Parathyroid adenoma (tissue), 2 donors: ENCODE data around the gene ZMYND11.

Source experiments
- H2AFZ ChIP-seq: fragments of 300-600 bp; sonication (generic); one replicate; pipeline ENCODE4 v1.7.0; 2017; ENCODE audit warnings: antibody characterized with exemption, mild to moderate bottlenecking
- H3K27ac ChIP-seq: fragments of 300-600 bp; sonication (generic); one replicate; pipeline ENCODE4 v1.7.0; 2017
- H3K27me3 ChIP-seq: fragments of 300-600 bp; sonication (generic); one replicate; pipeline ENCODE4 v1.7.0; 2017; ENCODE audit warnings: low read length; ENCODE audit not compliant: control insufficient read depth, insufficient read depth
- H3K36me3 ChIP-seq: fragments of 300-600 bp; sonication (generic); one replicate; pipeline ENCODE4 v1.7.0; 2017; ENCODE audit warnings: low read length; ENCODE audit not compliant: control insufficient read depth, insufficient read depth
- H3K4me1 ChIP-seq: fragments of 300-600 bp; sonication (generic); one replicate; pipeline ENCODE4 v1.7.0; 2017; ENCODE audit warnings: control low read depth
- H3K4me2 ChIP-seq: fragments of 300-600 bp; sonication (generic); one replicate; pipeline ENCODE4 v1.7.0; 2017; ENCODE audit warnings: low read length
- H3K4me3 ChIP-seq: fragments of 300-600 bp; sonication (generic); one replicate; pipeline ENCODE4 v1.7.0; 2017; ENCODE audit warnings: low read depth, low read length
- H3K79me2 ChIP-seq: fragments of 300-600 bp; sonication (generic); one replicate; pipeline ENCODE4 v1.7.0; 2017; ENCODE audit warnings: control low read depth
- H3K9ac ChIP-seq: fragments of 300-600 bp; sonication (generic); one replicate; pipeline ENCODE4 v1.7.0; 2017; ENCODE audit warnings: mild to moderate bottlenecking
- H3K9me3 ChIP-seq: fragments of 300-600 bp; sonication (generic); one replicate; pipeline ENCODE4 v1.7.0; 2017; ENCODE audit warnings: low read length; ENCODE audit not compliant: control insufficient read depth
- CTCF ChIP-seq: fragments of 300-600 bp; sonication (generic); IDR thresholded peaks from one replicate; pipeline ENCODE4 v1.7.0; 2017; ENCODE audit warnings: antibody characterized with exemption, mild to moderate bottlenecking
- donor health status: primary hyperparathyroidism.

ZMYND11 gene

GRCh38 chr10:266974-267425 lies 131.7 kb downstream of the ZMYND11 start:
- no peak overlapping the region for H3K27ac ChIP-seq
- no peaks in the 10 kb centered on the region for H3K4me1 ChIP-seq
- H3K4me2 ChIP-seq = no peak overlapping the region
- no peaks in the 10 kb centered on the region for H3K27me3 ChIP-seq
- H3K4me3 ChIP-seq = no peak overlapping the region
- H3K36me3 ChIP-seq = no peaks in the 10 kb centered on the region
- no peaks in the 10 kb centered on the region for H3K9me3 ChIP-seq
- TF ChIP-seq CTCF = no peak
- H2AFZ ChIP-seq = no peak overlapping the region
- no peak overlapping the region for H3K9ac ChIP-seq
- H3K79me2 ChIP-seq = no peaks in the 10 kb centered on the region

- H3K4me3 ChIP-seq = no peak overlapping the region
- H2AFZ ChIP-seq = no peak overlapping the region
- H3K79me2 ChIP-seq = no peaks in the 10 kb centered on the region
- TF ChIP-seq CTCF = no peak
- H3K27me3 ChIP-seq = no peaks in the 10 kb centered on the region
- no peak overlapping the region for H3K4me2 ChIP-seq
- H3K9me3 ChIP-seq = no peaks in the 10 kb centered on the region
- H3K4me1 ChIP-seq = no peaks in the 10 kb centered on the region
- H3K9ac ChIP-seq = no peak overlapping the region
- H3K36me3 ChIP-seq = no peaks in the 10 kb centered on the region
- H3K27ac ChIP-seq = no peak overlapping the region
Measured at GRCh38 chr10:267705-268104, 132.4 kb downstream of the ZMYND11 start.

DNA sequence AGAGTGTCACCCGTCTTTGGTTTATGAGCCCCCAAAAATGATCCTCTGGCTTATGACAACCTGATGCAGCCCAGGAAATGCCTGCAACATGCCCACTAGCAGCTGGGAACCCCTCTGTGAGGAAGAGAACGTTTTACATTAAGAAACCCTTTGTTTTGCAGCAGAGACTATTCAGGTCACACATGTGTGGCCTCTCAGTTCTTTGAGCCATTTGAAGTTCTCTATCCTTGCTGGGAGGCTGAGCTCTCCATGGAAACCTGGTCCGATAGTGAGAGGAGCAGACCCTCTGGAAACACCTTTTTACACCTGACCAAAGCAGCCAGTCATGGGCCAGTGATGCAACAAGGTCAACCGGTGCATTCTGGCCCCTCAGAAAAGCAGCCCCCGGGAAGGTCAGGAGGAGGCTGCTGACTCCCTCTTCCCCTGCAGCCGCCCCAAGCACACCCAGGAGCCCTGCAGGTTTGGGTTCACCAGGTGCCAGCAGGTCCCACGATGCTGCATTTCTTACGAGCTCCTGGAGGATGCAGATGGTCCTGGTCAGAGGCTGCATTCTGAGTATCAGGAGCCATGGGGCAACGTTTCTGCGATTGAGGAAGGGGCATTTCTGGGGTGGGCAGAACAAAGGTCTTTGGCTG lies 134.3 kb downstream of the ZMYND11 start:
- H3K36me3 ChIP-seq = no peaks in the 10 kb centered on the region
- no peak for TF ChIP-seq CTCF
- no peaks in the 10 kb centered on the region for H3K27me3 ChIP-seq
- no peaks in the 10 kb centered on the region for H3K79me2 ChIP-seq
- no peak overlapping the region for H3K9ac ChIP-seq
- H3K4me1 ChIP-seq = no peaks in the 10 kb centered on the region
- no peak overlapping the region for H3K4me3 ChIP-seq
- H3K27ac ChIP-seq = no peak overlapping the region
- H3K9me3 ChIP-seq = no peaks in the 10 kb centered on the region
- H3K4me2 ChIP-seq = no peak overlapping the region
- no peak overlapping the region for H2AFZ ChIP-seq

DNA sequence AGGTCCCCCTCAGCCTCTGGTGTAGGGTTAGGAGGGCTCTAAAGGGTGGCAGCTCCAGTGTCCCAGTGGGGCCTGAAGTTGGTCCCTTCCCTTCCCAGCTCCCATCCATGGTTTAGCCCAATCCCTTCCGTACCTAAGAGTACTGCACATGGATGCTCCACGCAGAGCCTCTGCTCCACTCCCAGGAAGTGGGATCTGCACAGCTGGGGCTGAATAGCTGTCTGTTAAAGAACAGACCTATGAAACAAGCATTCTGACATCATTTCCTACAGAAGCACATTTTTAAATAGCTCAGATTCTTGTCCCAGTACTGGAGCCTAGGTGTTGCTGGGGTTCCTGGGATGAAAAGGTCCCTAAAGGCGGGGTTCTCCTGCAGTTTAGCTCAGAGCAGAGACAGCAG lies 135.9 kb downstream of the ZMYND11 start:
- Histone ChIP-seq H3K4me2 (no peak overlapping the region), H3K9me3 (no peaks in the 10 kb centered on the region), H3K36me3 (no peaks in the 10 kb centered on the region), H2AFZ (no peak overlapping the region), H3K4me1 (no peaks in the 10 kb centered on the region), H3K9ac (no peak overlapping the region), H3K27me3 (no peaks in the 10 kb centered on the region), H3K4me3 (no peak overlapping the region), H3K79me2 (no peaks in the 10 kb centered on the region), H3K27ac (no peak overlapping the region)
- no peak for TF ChIP-seq CTCF

DNA sequence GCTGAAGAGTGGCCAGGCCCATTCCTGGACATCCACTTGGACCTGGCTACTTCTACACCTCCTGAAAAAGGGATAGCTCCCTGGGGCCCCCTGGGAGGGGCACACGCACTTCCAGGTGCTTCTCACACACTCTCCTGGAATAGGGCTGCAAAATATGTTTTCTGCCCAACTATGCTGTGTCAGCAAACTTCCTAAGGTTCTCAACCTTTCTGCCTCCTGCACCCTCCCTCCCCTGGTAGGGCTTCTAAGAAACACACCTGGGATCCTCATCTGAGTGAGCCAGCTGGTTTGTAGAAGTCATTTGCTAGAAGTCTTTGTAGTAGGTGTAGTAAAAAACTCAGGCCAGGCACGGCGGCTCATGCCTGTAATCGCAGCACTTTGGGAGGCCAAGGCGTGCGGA lies 136.5 kb downstream of the ZMYND11 start:
- Histone ChIP-seq H3K4me2 (no peak overlapping the region), H3K27ac (no peak overlapping the region), H3K36me3 (no peaks in the 10 kb centered on the region), H3K79me2 (no peaks in the 10 kb centered on the region), H3K4me1 (no peaks in the 10 kb centered on the region), H3K9ac (no peak overlapping the region), H3K27me3 (no peaks in the 10 kb centered on the region), H2AFZ (no peak overlapping the region), H3K4me3 (no peak overlapping the region), H3K9me3 (no peaks in the 10 kb centered on the region)
- TF ChIP-seq CTCF = no peak
